Retina (tissue), 1 donor: ENCODE results near the gene ACIN1.

Experiments used
- DNase-seq: peaks from one replicate; pipeline ENCODE4 v3.0.0-alpha.2; 2016

The ACIN1 gene

GRCh38 chr14:23105348-23105824 lies 10.4 kb upstream of the ACIN1 start:
- no peak for DNase-seq

- DNase-seq = no peak
These were observed 9.8 kb upstream of the ACIN1 start, which contains the start of gene CIROP for GRCh38 chr14:23104591-23105347. Gene CIROP (minus strand): TSS chr14:23104989. CDS start chr14:23104920, 69 bp downstream.

- DNase-seq = no peak
These were observed 9.2 kb upstream of the ACIN1 start for GRCh38 chr14:23104070-23104590.

- DNase-seq = no peak
These were observed 8.6 kb upstream of the ACIN1 start for GRCh38 chr14:23103581-23103980.

- no peak for DNase-seq
These were observed 7.9 kb upstream of the ACIN1 start for GRCh38 chr14:23102801-23103200.

DNA sequence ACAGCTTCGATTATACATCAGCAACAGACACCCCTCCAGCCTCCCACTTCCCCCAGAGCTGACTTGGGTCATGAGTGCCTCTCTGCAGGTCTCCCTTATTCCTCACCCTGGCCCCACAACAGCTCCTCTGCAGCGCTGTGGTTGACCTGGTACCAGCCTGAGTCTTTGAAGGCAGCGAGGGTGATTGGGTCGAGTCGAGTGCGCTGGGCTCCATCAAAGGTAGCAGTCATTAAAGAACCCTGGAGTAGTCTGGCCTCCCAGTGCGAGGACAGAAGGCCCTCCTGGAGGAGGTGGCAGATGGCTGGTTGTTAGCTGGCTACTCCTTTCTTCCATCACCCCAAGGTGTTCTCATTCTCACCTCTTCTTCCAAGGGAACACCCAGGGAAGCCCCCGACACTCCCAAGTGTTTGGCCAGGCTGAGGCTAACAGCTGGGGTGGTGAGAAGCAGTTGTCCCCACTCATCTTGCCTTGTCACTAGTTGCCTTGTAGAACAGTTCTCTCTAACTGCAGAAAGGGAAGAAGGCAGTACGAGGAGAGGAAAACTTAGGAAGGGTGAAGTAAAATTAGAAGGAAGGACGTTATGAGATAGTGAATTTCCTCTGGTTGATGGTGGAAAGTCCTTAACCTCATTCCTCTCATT lies 7.2 kb upstream of the ACIN1 start:
- DNase-seq = no peak

DNA sequence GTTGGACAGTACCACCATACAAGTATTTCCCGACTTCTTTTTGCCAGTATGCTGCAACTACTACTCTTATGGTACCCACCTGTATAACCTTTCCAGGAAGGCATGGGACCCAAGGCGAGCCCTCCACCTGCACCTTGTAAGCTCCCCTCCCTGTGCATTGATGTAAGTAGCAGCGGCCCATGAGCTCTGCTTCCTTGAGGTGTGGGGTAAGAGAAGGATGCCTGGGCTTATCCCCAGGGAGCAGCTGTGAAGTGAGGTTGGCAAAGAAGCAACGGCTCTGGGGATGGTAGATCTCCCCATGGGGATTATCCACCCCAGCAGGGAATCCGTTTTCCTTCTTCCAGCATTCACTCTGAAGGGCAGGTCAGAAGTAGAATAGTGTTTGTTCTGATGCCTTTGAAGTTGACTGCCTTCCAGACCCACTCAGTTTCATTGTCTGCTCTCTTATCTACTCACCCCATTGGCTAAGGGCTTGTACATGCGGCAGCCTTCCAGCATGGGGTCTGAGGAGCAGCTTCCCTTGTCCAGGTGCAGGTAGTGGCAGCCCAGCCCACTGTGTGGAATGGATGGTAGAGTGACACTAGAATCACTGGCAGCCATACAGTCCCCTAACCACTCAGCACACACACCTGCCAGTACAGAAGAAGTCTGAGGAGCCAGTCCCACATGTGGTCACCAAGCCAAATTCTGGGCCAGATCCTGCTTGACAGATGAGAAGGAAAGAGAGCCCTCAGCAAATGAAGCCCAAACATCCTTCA lies 6.5 kb upstream of the ACIN1 start:
- no peak for DNase-seq

DNA sequence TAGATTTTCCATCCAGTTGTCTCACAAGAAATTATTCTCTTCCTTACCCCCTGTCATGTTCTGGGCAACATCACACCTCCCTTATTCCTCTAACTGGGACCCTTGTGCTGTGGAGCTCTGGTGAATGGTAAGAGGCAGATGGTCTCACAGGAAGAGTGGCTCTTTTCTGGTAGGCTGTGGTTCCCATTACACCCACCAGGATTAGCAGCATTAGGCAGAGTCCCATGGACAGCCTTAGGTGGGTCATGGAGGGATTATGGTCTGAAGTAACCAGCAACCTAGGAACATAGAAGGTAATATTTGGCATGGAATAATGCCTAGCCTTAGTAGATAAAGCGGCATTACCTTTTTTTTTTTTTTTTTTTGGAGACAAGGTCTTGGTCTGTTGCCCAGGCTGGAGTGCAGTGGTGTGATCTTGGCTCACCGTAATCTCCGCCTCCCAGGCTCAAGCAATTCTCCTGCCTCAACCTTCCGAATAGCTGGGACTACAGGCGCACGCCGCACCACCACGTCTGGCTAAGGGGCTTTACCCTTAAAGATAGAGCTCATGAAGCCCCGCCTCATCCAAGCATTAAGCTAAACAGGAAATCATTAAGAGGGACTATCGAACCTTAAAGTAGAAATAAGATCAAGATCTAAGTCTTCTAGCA lies 4.4 kb upstream of the ACIN1 start:
- DNase-seq = no peak

- DNase-seq = no peak
These were observed 2.9 kb upstream of the ACIN1 start for GRCh38 chr14:23097786-23098185.

DNA sequence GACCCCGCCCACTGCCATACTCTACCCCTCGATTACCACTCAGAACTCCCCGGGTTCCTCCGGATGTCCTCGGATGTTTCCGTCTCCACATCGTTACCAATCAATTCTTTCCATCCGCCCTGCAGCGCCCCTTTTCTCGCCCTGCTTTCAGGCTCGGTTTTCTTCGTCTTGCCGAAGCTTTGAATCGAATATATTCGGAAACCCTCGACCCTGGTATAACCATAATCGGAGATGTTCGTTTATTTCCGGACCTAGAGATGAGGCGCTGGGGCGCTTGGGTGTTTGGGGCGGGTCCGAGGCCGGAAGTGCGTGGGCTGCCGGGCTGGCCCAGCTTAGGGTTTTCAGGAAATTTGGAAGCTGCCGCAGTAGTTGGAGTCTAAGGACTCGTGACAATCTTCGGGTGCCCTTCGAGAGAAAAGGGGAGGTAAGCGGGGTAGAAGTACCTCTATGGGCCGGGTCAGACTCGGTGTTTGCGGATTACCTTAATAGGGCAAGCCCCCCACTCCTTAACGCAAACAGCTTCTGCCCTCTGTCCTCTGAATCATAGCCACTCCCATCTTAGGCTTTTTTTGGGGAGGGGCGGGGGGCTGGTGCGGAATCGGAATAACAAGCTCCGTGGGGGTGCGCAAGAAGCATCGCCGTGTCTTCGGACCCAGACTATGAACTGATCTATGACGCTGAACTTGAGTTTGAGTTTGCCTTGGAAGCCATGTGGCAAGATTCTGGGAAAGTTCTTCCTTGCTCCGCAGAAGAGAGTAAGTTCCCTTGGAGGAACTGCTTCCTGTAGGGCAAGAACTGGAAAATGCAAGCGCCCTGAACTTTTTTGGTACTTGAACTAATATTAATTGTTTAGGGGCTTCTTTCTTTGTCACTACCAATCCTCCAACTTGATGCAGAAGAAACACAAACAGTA lies 516 bp upstream of the ACIN1 start, which contains the start of gene C14orf119:
C14orf119 (plus strand) TSS at position 310 of the 913 bp plus-strand sequence. CDS start 2,154 bp downstream, outside the sequence.
- peak; percentile 100 for DNase-seq

- DNase-seq = no peak
These were observed 808 bp downstream of the ACIN1 start for GRCh38 chr14:23093991-23094665.

DNA sequence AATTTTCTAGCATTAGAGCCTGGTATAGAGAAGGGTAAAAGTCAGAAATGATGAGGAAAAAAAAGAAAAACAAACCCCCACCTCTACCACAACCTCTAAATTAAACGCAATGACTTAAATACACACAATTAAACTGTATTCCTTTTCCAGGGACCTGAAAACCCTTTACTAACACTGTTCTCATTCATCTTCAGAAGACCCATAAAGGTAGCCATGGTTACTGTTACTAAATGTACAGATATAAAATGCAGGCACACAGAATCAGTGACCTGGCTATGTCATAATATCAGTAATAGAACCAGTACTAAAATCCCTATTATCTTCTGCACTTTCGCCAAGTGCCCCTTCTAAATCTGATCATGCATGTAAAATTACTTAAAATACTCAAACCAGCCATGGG lies 1.4 kb downstream of the ACIN1 start:
- DNase-seq = no peak

- no peak for DNase-seq
These were observed 1.8 kb downstream of the ACIN1 start for GRCh38 chr14:23093104-23093503.

- no peak for DNase-seq
These were observed 3.4 kb downstream of the ACIN1 start for GRCh38 chr14:23091294-23092225.

GRCh38 chr14:23090254-23090636 lies 4.7 kb downstream of the ACIN1 start:
- DNase-seq = no peak

DNA sequence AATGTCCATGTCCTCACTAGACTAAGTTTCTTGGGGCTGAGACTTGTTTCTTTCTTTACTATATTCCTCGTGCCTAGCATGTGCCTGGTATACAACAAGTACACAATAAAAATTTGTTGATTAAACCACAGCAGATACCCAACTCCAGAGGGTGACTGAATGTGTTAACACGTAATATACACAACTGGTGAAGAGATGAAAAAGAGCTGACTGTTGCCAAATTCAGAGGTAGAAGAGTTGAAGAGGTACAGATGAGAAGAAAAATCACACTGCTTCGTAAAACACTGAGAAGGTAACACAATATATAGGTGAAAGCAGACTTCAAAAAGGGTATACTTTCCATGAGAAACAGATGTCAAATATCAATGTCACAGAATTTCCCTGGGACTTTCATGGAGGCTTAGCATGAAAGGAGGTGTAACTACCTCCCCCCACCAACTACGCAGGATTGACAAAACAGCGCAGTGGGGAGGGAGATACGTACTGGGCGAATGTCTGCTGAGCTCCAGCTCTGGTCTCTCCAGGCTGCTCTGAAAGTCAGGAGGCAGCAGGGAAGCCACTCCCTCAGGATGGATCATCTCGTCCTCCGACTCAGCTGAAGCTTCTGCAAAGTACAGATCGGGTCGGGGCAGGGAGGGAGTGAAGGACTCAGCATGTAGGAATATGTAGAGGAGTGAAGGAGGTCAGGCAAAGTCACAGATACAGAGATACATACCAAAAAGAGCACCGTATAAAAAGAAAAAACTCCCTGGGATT lies 5.3 kb downstream of the ACIN1 start:
- no peak for DNase-seq

GRCh38 chr14:23086565-23086964 lies 8.4 kb downstream of the ACIN1 start:
- DNase-seq = no peak

- no peak for DNase-seq
These were observed 9.5 kb downstream of the ACIN1 start for GRCh38 chr14:23085458-23085857.

DNA sequence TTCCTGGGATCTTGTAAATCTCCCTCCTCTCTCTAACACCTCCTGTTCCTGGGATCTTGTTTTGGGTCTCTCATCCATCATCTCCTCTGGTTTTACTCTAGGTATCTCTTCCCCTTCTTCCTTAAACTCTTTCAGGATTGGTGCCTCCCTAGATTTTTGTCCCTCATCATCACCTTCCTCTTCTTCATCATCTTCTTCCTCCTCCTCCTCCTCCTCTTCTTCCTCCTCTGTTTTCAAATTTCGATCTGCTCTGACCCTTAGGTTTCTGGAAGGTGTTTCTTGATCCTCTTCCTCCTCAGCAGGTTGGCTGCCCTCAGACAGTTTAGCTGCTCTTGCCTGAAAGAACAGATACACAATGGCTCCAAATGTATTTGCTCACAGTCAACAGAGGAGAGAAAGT lies 14.5 kb downstream of the ACIN1 start:
- DNase-seq = no peak
